GM21576 (cell line): ENCODE data around the gene SPDYE3.
A peak's percentile ranks its signal among the peaks of the same experiment; 100 is the strongest.
"Not testable (repeated sequence)": the region's sequence is repeated elsewhere in the genome, so short reads cannot be mapped to it uniquely, and the experiment has no call there.

Source experiments
- ATAC-seq: cut with Tn5 transposase; IDR thresholded peaks from one replicate; pipeline ENCODE4 v1.9.1; 2021; ENCODE audit warnings: mild to moderate bottlenecking, moderate library complexity; ENCODE audit not compliant: unreplicated experiment

SPDYE3 gene

GRCh38 chr7:100348805-100349204, 41.3 kb downstream of the SPDYE3 start:
- no peak for ATAC-seq

- no peak for ATAC-seq
Observed at GRCh38 chr7:100349757-100350156, 42.3 kb downstream of the SPDYE3 start.

- ATAC-seq: no peak
Observed at GRCh38 chr7:100351657-100352058, 44.2 kb downstream of the SPDYE3 start.

- not testable (repeated sequence) for ATAC-seq
Observed at GRCh38 chr7:100352230-100352781, 44.8 kb downstream of the SPDYE3 start.

- no peak for ATAC-seq
Observed at GRCh38 chr7:100352984-100353684, 45.6 kb downstream of the SPDYE3 start.

GRCh38 chr7:100353685-100354330, 46.3 kb downstream of the SPDYE3 start:
- no peak for ATAC-seq

- ATAC-seq: no peak
Observed at GRCh38 chr7:100356416-100357068, 49.0 kb downstream of the SPDYE3 start.

- no peak for ATAC-seq
Observed at GRCh38 chr7:100357131-100357561, 49.6 kb downstream of the SPDYE3 start.

- ATAC-seq: no peak
Observed at GRCh38 chr7:100358027-100358856, 50.7 kb downstream of the SPDYE3 start, which contains the start of gene PILRB. Gene PILRB, plus strand, starts transcription at chr7:100358117. Its CDS starts 186 bp downstream, at chr7:100358303.

GRCh38 chr7:100358857-100359212, 51.3 kb downstream of the SPDYE3 start:
- no peak for ATAC-seq

GRCh38 chr7:100360135-100360854, 52.8 kb downstream of the SPDYE3 start:
- no peak for ATAC-seq

GRCh38 chr7:100363098-100363497, 55.6 kb downstream of the SPDYE3 start:
- ATAC-seq: no peak

GRCh38 chr7:100363797-100364196, 56.3 kb downstream of the SPDYE3 start:
- not testable (repeated sequence) for ATAC-seq

- no peak for ATAC-seq
Observed at GRCh38 chr7:100364480-100364879, 57.0 kb downstream of the SPDYE3 start.

GRCh38 chr7:100365998-100366367, 58.5 kb downstream of the SPDYE3 start:
- not testable (repeated sequence) for ATAC-seq

GRCh38 chr7:100366411-100367250, 59.1 kb downstream of the SPDYE3 start:
- ATAC-seq: peak; percentile 30

- no peak for ATAC-seq
Observed at GRCh38 chr7:100367251-100367620, 59.7 kb downstream of the SPDYE3 start.

- no peak for ATAC-seq
Observed at GRCh38 chr7:100367676-100368613, 60.4 kb downstream of the SPDYE3 start.
